ENCODE data around the gene TATDN2. TPM values are rescaled to one million over a fixed set of nuclear protein-coding genes. Genes with fewer than 3 reads are reported as not detected.

The TATDN2 gene
- total RNA-seq, 2 donors from 2014 or later, result 29.5 to 38.7 TPM

DNA sequence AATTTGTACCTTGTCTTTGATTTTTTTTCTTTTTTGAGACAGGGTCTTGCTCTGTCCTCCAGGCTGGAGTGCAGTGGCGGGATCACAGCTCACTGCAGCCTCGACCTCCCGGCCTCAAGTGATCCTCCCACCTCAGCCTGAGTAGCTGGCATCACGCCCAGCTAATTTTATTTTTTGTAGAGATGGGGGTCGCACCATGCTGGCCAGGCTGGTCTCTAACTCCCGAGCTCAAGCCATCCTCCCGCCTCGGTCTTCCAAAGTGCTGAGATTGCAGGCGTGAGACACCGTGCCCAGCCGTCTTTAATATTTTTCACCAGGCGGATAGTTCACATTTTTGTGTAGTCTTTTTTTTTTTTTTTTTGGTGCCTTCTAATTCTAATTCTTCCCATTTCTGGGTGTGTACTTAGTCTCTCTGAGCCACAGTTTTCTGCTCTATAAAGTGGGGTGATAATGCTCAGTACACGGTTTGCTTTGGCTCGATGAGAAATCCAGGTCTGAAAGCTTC, 528 bp upstream of the TATDN2 start:
- ATAC-seq (ENCODE audit: insufficient number of reproducible peaks, low FRiP score, low read depth), result peak; percentile 17
- H3K4me1 ChIP-seq (ENCODE audit: control insufficient read depth in 1 of 2, low read depth in 2 of 2), result peaks cover 16 to 32% of the 10 kb centered on the region in 2 donors
- TF ChIP-seq, protein P1, sequence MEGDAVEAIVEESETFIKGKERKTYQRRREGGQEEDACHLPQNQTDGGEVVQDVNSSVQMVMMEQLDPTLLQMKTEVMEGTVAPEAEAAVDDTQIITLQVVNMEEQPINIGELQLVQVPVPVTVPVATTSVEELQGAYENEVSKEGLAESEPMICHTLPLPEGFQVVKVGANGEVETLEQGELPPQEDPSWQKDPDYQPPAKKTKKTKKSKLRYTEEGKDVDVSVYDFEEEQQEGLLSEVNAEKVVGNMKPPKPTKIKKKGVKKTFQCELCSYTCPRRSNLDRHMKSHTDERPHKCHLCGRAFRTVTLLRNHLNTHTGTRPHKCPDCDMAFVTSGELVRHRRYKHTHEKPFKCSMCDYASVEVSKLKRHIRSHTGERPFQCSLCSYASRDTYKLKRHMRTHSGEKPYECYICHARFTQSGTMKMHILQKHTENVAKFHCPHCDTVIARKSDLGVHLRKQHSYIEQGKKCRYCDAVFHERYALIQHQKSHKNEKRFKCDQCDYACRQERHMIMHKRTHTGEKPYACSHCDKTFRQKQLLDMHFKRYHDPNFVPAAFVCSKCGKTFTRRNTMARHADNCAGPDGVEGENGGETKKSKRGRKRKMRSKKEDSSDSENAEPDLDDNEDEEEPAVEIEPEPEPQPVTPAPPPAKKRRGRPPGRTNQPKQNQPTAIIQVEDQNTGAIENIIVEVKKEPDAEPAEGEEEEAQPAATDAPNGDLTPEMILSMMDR (IDR thresholded peaks at IDR 0.05), result no peak
- no peak for DNase-seq (ENCODE audit: low spot score)
- no peaks in the 10 kb centered on the region for H3K27me3 ChIP-seq (replicated peaks; ENCODE audit: insufficient read depth)
- peaks cover 5% of the 10 kb centered on the region for H3K36me3 ChIP-seq
- H3K4me3 ChIP-seq, result peak overlapping the region; percentile 88
- peak overlapping the region; percentile 77 to 88 for H3K27ac ChIP-seq
- H3K9me3 ChIP-seq, result no peaks in the 10 kb centered on the region

DNA sequence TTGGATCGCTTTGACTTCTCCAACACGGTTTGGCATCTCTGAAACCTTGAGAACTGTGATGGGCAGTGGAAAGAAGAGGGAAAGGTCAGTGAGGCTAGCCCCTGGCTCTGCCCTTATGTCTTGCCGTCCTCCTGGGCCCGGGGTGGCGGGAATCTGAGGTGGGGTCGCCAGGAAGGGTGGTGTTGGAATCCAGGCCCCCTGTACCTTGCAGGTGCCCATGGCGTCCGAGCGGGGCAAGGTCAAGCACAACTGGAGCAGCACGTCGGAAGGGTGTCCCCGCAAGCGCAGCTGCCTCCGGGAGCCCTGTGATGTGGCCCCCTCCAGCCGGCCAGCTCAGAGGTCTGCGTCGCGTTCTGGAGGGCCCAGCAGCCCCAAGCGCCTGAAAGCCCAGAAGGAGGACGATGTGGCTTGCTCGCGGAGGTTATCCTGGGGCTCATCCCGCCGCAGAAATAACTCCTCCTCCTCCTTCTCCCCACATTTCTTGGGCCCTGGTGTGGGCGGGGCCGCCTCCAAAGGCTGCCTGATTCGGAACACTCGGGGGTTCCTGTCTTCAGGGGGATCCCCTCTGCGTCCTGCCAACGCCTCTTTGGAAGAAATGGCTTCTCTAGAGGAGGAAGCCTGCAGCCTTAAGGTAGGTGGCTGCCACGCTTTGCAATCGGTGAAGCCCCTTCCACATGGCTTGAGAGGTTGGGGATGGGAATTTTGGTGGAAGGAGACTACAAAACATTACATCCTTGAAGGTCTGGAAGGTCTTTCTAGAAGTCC, 907 bp downstream of the TATDN2 start:
- ATAC-seq (ENCODE audit: insufficient number of reproducible peaks, low FRiP score, low read depth) (no peak), DNase-seq (ENCODE audit: low spot score) (no peak)
- peaks cover 16 to 36% of the 10 kb centered on the region in 2 donors for H3K4me1 ChIP-seq (ENCODE audit: control insufficient read depth in 1 of 2, low read depth in 2 of 2)
- peak overlapping the region; percentile 77 to 88 for H3K27ac ChIP-seq
- H3K36me3 ChIP-seq, result peaks cover 6% of the 10 kb centered on the region
- TF ChIP-seq, protein P1 (IDR thresholded peaks at IDR 0.05), result no peak
- no peaks in the 10 kb centered on the region for H3K27me3 ChIP-seq (replicated peaks; ENCODE audit: insufficient read depth)
- no peaks in the 10 kb centered on the region for H3K9me3 ChIP-seq
- H3K4me3 ChIP-seq, result peak overlapping the region; percentile 88

DNA sequence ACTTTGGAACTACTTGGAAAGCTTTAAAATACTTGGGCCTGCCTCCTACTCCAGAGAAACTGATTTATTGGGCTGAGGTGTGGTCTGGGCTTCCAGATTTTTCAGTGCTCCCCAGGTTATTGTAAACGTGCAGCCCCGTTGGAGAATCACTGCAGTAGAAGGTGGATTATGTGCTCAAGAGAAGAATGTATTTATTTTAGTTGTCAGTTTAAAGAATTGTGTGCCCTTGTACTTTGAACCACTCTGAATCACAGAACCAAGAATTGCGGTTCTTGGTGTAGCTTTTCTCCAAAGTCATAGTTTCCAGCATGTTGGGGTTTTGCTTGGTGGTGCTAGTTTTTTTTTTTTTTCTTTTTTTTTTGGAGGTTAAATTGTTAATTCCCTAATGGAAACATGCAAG, 1.6 kb downstream of the TATDN2 start:
- peaks cover 10% of the 10 kb centered on the region for H3K36me3 ChIP-seq
- peak overlapping the region; percentile 88 for H3K4me3 ChIP-seq
- peak overlapping the region in 1 of 2 donors; percentile 88 for H3K27ac ChIP-seq
- peaks cover 16 to 42% of the 10 kb centered on the region in 2 donors for H3K4me1 ChIP-seq (ENCODE audit: control insufficient read depth in 1 of 2, low read depth in 2 of 2)
- H3K27me3 ChIP-seq (replicated peaks; ENCODE audit: insufficient read depth), result no peaks in the 10 kb centered on the region
- H3K9me3 ChIP-seq, result no peaks in the 10 kb centered on the region
- ATAC-seq (ENCODE audit: insufficient number of reproducible peaks, low FRiP score, low read depth) (no peak), DNase-seq (ENCODE audit: low spot score) (no peak)
- TF ChIP-seq, protein P1 (IDR thresholded peaks at IDR 0.05), result no peak

DNA sequence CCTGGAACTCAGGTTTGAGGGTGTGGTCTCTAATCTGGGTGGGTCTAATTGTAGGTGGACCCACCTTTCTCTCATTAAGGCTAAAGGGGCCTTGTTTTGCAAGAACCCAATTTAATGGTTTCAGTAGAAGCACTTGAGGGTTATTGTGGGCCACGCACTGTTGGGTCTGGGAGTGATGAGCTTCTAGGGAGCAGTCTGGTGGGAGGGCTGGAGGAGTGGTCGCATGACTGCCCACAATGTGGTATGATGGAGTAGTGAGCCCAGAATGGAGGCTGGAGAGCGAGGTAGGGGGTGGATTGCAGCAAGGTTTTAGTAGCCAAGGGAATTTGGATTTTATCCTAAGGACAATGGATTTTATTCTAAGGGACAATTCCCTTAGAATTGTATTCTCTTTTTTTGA, 2.7 kb downstream of the TATDN2 start:
- DNase-seq (ENCODE audit: low spot score) (no peak), ATAC-seq (ENCODE audit: insufficient number of reproducible peaks, low FRiP score, low read depth) (no peak)
- Histone ChIP-seq H3K4me1 (ENCODE audit: control insufficient read depth in 1 of 2, low read depth in 2 of 2) (peaks cover 16 to 42% of the 10 kb centered on the region in 2 donors), H3K4me3 (no peak overlapping the region), H3K9me3 (no peaks in the 10 kb centered on the region), H3K36me3 (peaks cover 10% of the 10 kb centered on the region), H3K27me3 (replicated peaks; ENCODE audit: insufficient read depth) (no peaks in the 10 kb centered on the region), H3K27ac (no peak overlapping the region)
- TF ChIP-seq, protein P1 (IDR thresholded peaks at IDR 0.05), result no peak

DNA sequence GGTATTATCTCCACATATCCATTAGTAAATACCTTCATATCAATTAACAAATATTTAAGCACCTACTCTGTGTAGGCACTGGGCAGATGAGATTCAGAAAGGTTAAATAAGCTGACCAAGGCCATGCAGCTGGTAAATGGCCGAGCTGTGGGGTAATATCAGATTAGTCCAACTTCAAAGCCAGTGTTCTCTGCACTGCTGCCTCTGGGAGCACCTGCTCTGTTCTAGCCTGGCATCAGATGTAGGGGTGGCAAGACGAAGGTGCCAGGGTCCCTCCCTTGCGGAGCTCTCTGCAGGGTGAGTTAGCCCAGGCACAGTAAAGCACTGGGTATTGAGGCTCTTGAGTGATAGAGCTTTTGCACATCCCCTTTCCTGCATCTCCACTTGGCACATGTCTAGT, 5.5 kb downstream of the TATDN2 start:
- peaks cover 17% of the 10 kb centered on the region for H3K36me3 ChIP-seq
- peaks cover 16 to 42% of the 10 kb centered on the region in 2 donors for H3K4me1 ChIP-seq (ENCODE audit: control insufficient read depth in 1 of 2, low read depth in 2 of 2)
- H3K27ac ChIP-seq, result no peak overlapping the region
- H3K9me3 ChIP-seq, result no peaks in the 10 kb centered on the region
- H3K4me3 ChIP-seq, result no peak overlapping the region
- TF ChIP-seq, protein P1 (IDR thresholded peaks at IDR 0.05), result no peak
- no peak for DNase-seq (ENCODE audit: low spot score)
- no peaks in the 10 kb centered on the region for H3K27me3 ChIP-seq (replicated peaks; ENCODE audit: insufficient read depth)
- no peak for ATAC-seq (ENCODE audit: insufficient number of reproducible peaks, low FRiP score, low read depth)

Measured in thoracic aorta (tissue), 2 donors.